Neural progenitor cell (in vitro differentiated cells): Measurements from ENCODE around the gene C2orf66. TPM values are rescaled to one million over a fixed set of nuclear protein-coding genes. Genes with fewer than 3 reads are reported as not detected.
A peak's percentile ranks its signal among the peaks of the same experiment; 100 is the strongest.

Source experiments
- DNase-seq: peaks from one replicate; pipeline ENCODE4 v3.0.0-alpha.2; 2016; ENCODE audit warnings: low spot score
- H2AFZ ChIP-seq: fragments of 200-600 bp; sonication (generic); replicated peaks from 2 replicates; pipeline ENCODE4 v1.6.1; 2016; ENCODE audit warnings: antibody characterized with exemption
- H3F3A ChIP-seq: fragments of 200-600 bp; sonication (generic); 2 replicates; pipeline ENCODE4 v1.6.1; 2016; ENCODE audit warnings: antibody characterized with exemption, low read depth
- H3K27ac ChIP-seq: fragments of 200-600 bp; sonication (generic); 2 replicates; pipeline ENCODE4 v1.5.1; 2016; ENCODE audit warnings: mild to moderate bottlenecking
- H3K27me3 ChIP-seq: fragments of 200-600 bp; sonication (generic); 2 replicates; pipeline ENCODE4 v1.6.1; 2016; ENCODE audit warnings: mild to moderate bottlenecking, moderate library complexity
- H3K36me3 ChIP-seq: fragments of 200-600 bp; sonication (generic); 2 replicates; pipeline ENCODE4 v1.5.1; 2016
- H3K4me1 ChIP-seq: fragments of 200-600 bp; sonication (generic); 2 replicates; pipeline ENCODE4 v1.6.1; 2016; ENCODE audit warnings: mixed run types
- H3K4me2 ChIP-seq: fragments of 200-600 bp; sonication (generic); 2 replicates; pipeline ENCODE4 v1.6.1; 2016
- H3K4me3 ChIP-seq: fragments of 200-600 bp; sonication (generic); 2 replicates; pipeline ENCODE4 v1.5.1; 2016
- H3K79me2 ChIP-seq: fragments of 200-600 bp; sonication (generic); 2 replicates; pipeline ENCODE4 v1.6.1; 2016; ENCODE audit warnings: low read depth
- H3K9ac ChIP-seq: fragments of 200-600 bp; sonication (generic); 2 replicates; pipeline ENCODE4 v1.6.1; 2016
- H3K9me3 ChIP-seq: fragments of 200-600 bp; sonication (generic); 2 replicates; pipeline ENCODE4 v1.5.1; 2016; ENCODE audit warnings: low read depth
- H4K20me1 ChIP-seq: fragments of 200-600 bp; sonication (generic); 2 replicates; pipeline ENCODE4 v1.6.1; 2016; ENCODE audit warnings: low read depth
- H3K27ac Mint-ChIP-seq: 3 replicates; pipeline ENCODE4 v1.8.0; 2021; ENCODE audit warnings: mixed read lengths
- H3K27me3 Mint-ChIP-seq: 2 replicates; pipeline ENCODE4 v1.8.0; 2022; ENCODE audit warnings: low read depth, mild to moderate bottlenecking, inconsistent platforms, moderate library complexity, mixed read lengths; ENCODE audit not compliant: insufficient read depth
- H3K36me3 Mint-ChIP-seq: 3 replicates; pipeline ENCODE4 v1.8.0; 2021; ENCODE audit warnings: mixed read lengths
- H3K4me1 Mint-ChIP-seq: 3 replicates; pipeline ENCODE4 v1.8.0; 2021; ENCODE audit warnings: mixed read lengths
- H3K4me3 Mint-ChIP-seq: 3 replicates; pipeline ENCODE4 v1.8.0; 2021; ENCODE audit warnings: mild to moderate bottlenecking, moderate library complexity, mixed read lengths
- H3K9me3 Mint-ChIP-seq: 3 replicates; pipeline ENCODE4 v1.8.0; 2020; ENCODE audit warnings: mixed read lengths
- CTCF ChIP-seq: fragments of 200-600 bp; sonication (generic); IDR thresholded peaks from 2 replicates; pipeline ENCODE4 v1.5.1; 2017; ENCODE audit warnings: antibody characterized with exemption, mild to moderate bottlenecking
- EZH2 ChIP-seq: fragments of 200-600 bp; sonication (generic); IDR thresholded peaks from 2 replicates; pipeline ENCODE4 v1.6.1; 2017; ENCODE audit warnings: antibody characterized with exemption, mild to moderate bottlenecking, moderate library complexity
- EZH2phosphoT487 ChIP-seq: fragments of 200-600 bp; sonication (generic); IDR thresholded peaks from 2 replicates; pipeline ENCODE4 v1.6.1; 2017; ENCODE audit warnings: antibody characterized with exemption
- total RNA-seq: library from RNA; depleted of rRNA; stranded (reverse); fragments of >200 nt; gene quantifications from 2 replicates; pipeline ENCODE4 v1.2.3, GENCODE V29; 2015; ENCODE audit warnings: low replicate concordance

Gene C2orf66
- total RNA-seq, 1 donor from 2014 or later = 0.43 TPM

- no peak overlapping the region for H3K27ac Mint-ChIP-seq
- peaks cover 5% of the 10 kb centered on the region for H3K36me3 ChIP-seq
- TF ChIP-seq CTCF (no peak), EZH2phosphoT487 (no peak)
- no peaks in the 10 kb centered on the region for H3F3A ChIP-seq
- no peak overlapping the region for H3K4me3 ChIP-seq
- no peak overlapping the region for H3K4me2 ChIP-seq
- H3K9me3 Mint-ChIP-seq = peaks cover 2% of the 10 kb centered on the region
- no peak overlapping the region for H3K9ac ChIP-seq
- no peak overlapping the region for H3K4me3 Mint-ChIP-seq
- H3K27me3 Mint-ChIP-seq = no peaks in the 10 kb centered on the region
- peak overlapping the region; percentile 40 for H2AFZ ChIP-seq
- H3K27ac ChIP-seq = no peak overlapping the region
- H3K36me3 Mint-ChIP-seq = no peaks in the 10 kb centered on the region
- H3K79me2 ChIP-seq = peaks cover 19% of the 10 kb centered on the region
- DNase-seq = no peak
- peaks cover 10% of the 10 kb centered on the region for H3K4me1 Mint-ChIP-seq
- no peaks in the 10 kb centered on the region for H4K20me1 ChIP-seq
- no peaks in the 10 kb centered on the region for H3K9me3 ChIP-seq
- H3K27me3 ChIP-seq = peaks cover 48% of the 10 kb centered on the region
- H3K4me1 ChIP-seq = no peaks in the 10 kb centered on the region
These were observed 6.8 kb downstream of the C2orf66 start for GRCh38 chr2:196802401-196802800.

- H3K27me3 ChIP-seq = peaks cover 42% of the 10 kb centered on the region
- H3K4me2 ChIP-seq = no peak overlapping the region
- H3F3A ChIP-seq = no peaks in the 10 kb centered on the region
- no peaks in the 10 kb centered on the region for H4K20me1 ChIP-seq
- peak overlapping the region; percentile 40 for H2AFZ ChIP-seq
- H3K79me2 ChIP-seq = peaks cover 24% of the 10 kb centered on the region
- H3K9me3 ChIP-seq = no peaks in the 10 kb centered on the region
- no peak overlapping the region for H3K9ac ChIP-seq
- TF ChIP-seq CTCF (no peak), EZH2phosphoT487 (no peak), EZH2 (no peak)
- Mint-ChIP-seq H3K27ac (no peak overlapping the region), H3K27me3 (no peaks in the 10 kb centered on the region), H3K36me3 (peaks cover 2% of the 10 kb centered on the region), H3K4me1 (peaks cover 13% of the 10 kb centered on the region), H3K4me3 (no peak overlapping the region), H3K9me3 (peaks cover 2% of the 10 kb centered on the region)
- no peaks in the 10 kb centered on the region for H3K4me1 ChIP-seq
- no peak overlapping the region for H3K4me3 ChIP-seq
- no peak for DNase-seq
- H3K36me3 ChIP-seq = peaks cover 12% of the 10 kb centered on the region
- H3K27ac ChIP-seq = no peak overlapping the region
These were observed 7.4 kb downstream of the C2orf66 start for GRCh38 chr2:196801674-196802261.

GRCh38 chr2:196798980-196799379, 10.2 kb downstream of the C2orf66 start:
- H3K4me2 ChIP-seq = peak overlapping the region; percentile 99
- peaks cover 15% of the 10 kb centered on the region for H3K36me3 ChIP-seq
- Mint-ChIP-seq H3K9me3 (peaks cover 2% of the 10 kb centered on the region), H3K4me3 (peak overlapping the region; percentile 99), H3K4me1 (peaks cover 10% of the 10 kb centered on the region), H3K27ac (peak overlapping the region; percentile 98), H3K27me3 (no peaks in the 10 kb centered on the region), H3K36me3 (peaks cover 11% of the 10 kb centered on the region)
- no peaks in the 10 kb centered on the region for H3F3A ChIP-seq
- H3K4me3 ChIP-seq = peak overlapping the region; percentile 95
- peak; percentile 11 for DNase-seq
- H3K79me2 ChIP-seq = peaks cover 27% of the 10 kb centered on the region
- H3K4me1 ChIP-seq = no peaks in the 10 kb centered on the region
- peak overlapping the region; percentile 90 for H3K9ac ChIP-seq
- H3K27me3 ChIP-seq = peaks cover 19% of the 10 kb centered on the region
- no peaks in the 10 kb centered on the region for H3K9me3 ChIP-seq
- no peak overlapping the region for H3K27ac ChIP-seq
- H4K20me1 ChIP-seq = no peaks in the 10 kb centered on the region
- TF ChIP-seq CTCF (no peak), EZH2phosphoT487 (no peak), EZH2 (no peak)
- H2AFZ ChIP-seq = peak overlapping the region; percentile 97
